Vagina (tissue), 2 donors: Measurements from ENCODE around the gene PLAC9. TPM values are rescaled to one million over a fixed set of nuclear protein-coding genes. Genes with fewer than 3 reads are reported as not detected.
"Not testable (repeated sequence)": the region's sequence is repeated elsewhere in the genome, so short reads cannot be mapped to it uniquely, and the experiment has no call there.

Experiments used
- DNase-seq, 2 donors: peaks; one replicate each; pipeline ENCODE4 v3.0.0-alpha.2; 2017; ENCODE audit errors: extremely low spot score in 2 of 2
- H3K27ac ChIP-seq: fragments of 200-600 bp; sonication (generic); one replicate; pipeline ENCODE4 v1.5.1; 2019
- H3K27me3 ChIP-seq: fragments of 200-600 bp; sonication (generic); one replicate; pipeline ENCODE4 v1.5.1; 2019
- H3K36me3 ChIP-seq, 2 donors: fragments of 200-600 bp; sonication (generic); one replicate each; pipeline ENCODE4 v1.5.1; 2017 to 2019
- H3K4me1 ChIP-seq: fragments of 200-600 bp; sonication (generic); one replicate; pipeline ENCODE4 v1.5.1; 2019
- H3K4me3 ChIP-seq, 2 donors: fragments of 200-600 bp; sonication (generic); 1 replicate in 1 of 2; 2 replicates in 1 of 2; pipeline ENCODE4 v1.5.1; 2016 to 2019
- H3K9me3 ChIP-seq: fragments of 200-600 bp; sonication (generic); one replicate; pipeline ENCODE4 v1.5.1; 2019
- CTCF ChIP-seq, 3 experiments: fragments of 450-650 bp in 2 of 3; fragments of 200-600 bp in 1 of 3; sonication (generic) in 1 of 3; IDR thresholded peaks; one replicate each; pipeline ENCODE4 v1.5.1; 2017 to 2019; ENCODE audit warnings: antibody characterized with exemption in 3 of 3, mild to moderate bottlenecking in 2 of 3, moderate library complexity in 2 of 3
- POLR2A ChIP-seq, 2 donors: fragments of 450-650 bp; IDR thresholded peaks; one replicate each; pipeline ENCODE4 v1.6.1; 2017; ENCODE audit warnings: antibody characterized with exemption in 2 of 2, mild to moderate bottlenecking in 2 of 2, moderate library complexity in 2 of 2
- POLR2AphosphoS5 ChIP-seq, 2 donors: sonication (generic); formaldehyde crosslinking; IDR thresholded peaks; one replicate each; pipeline ENCODE4 v1.9.0; 2017; ENCODE audit warnings: antibody characterized with exemption in 2 of 2, mild to moderate bottlenecking in 2 of 2, low read depth in 1 of 2; ENCODE audit not compliant: insufficient read depth in 1 of 2
- intact Hi-C: fragments of 100-400 bp; cut with DNase I; formaldehyde crosslinking; loops from one replicate; pipeline ENCODE4 v1.15.1; 2023
- total RNA-seq: library from RNA; depleted of rRNA; stranded (reverse); fragments of >200 nt; gene quantifications from one replicate; pipeline ENCODE4 v1.2.3, GENCODE V29; 2016

The PLAC9 gene
- total RNA-seq, 1 donor from 2014 or later, result 61.4 TPM

GRCh38 chr10:80144696-80145131, 12.2 kb downstream of the PLAC9 start:
- Histone ChIP-seq H3K4me1 (peaks cover 18% of the 10 kb centered on the region), H3K27me3 (no peaks in the 10 kb centered on the region), H3K36me3 (no peaks in the 10 kb centered on the region), H3K4me3 (no peak overlapping the region), H3K27ac (peak overlapping the region; percentile 82), H3K9me3 (no peaks in the 10 kb centered on the region)
- intact Hi-C loops, result loop anchor here (5.0 kb wide), 2 partner anchors 58 to 78 kb away; no protein-coding TSS in a partner anchor
- TF ChIP-seq POLR2AphosphoS5 (IDR thresholded peaks at IDR 0.05; ENCODE audit: insufficient read depth in 1 of 2, low read depth in 1 of 2) (no peak), POLR2A (IDR thresholded peaks at IDR 0.05) (no peak), CTCF (IDR thresholded peaks at IDR 0.05) (no peak)
- DNase-seq, result peak in 1 of 2 donors; percentile 74

- intact Hi-C loops, H3K4me3 ChIP-seq, DNase-seq, H3K9me3 ChIP-seq, H3K36me3 ChIP-seq, H3K27me3 ChIP-seq: not testable (repeated sequence)
- Histone ChIP-seq H3K27ac (peak overlapping the region; percentile 82), H3K4me1 (peaks cover 18% of the 10 kb centered on the region)
Measured at GRCh38 chr10:80145406-80146308, 13.1 kb downstream of the PLAC9 start.

- Histone ChIP-seq H3K9me3 (no peaks in the 10 kb centered on the region), H3K27ac (no peak overlapping the region), H3K36me3 (peaks cover 0 to 1% of the 10 kb centered on the region in 2 donors), H3K4me1 (peaks cover 18% of the 10 kb centered on the region), H3K4me3 (no peak overlapping the region), H3K27me3 (no peaks in the 10 kb centered on the region)
- TF ChIP-seq CTCF (IDR thresholded peaks at IDR 0.05) (no peak), POLR2A (IDR thresholded peaks at IDR 0.05) (no peak), POLR2AphosphoS5 (IDR thresholded peaks at IDR 0.05; ENCODE audit: insufficient read depth in 1 of 2, low read depth in 1 of 2) (no peak)
- DNase-seq, result no peak
- intact Hi-C loops, result no loop called here
Measured at GRCh38 chr10:80146918-80147317, 14.4 kb downstream of the PLAC9 start.

GRCh38 chr10:80148166-80148805, 15.8 kb downstream of the PLAC9 start:
- Histone ChIP-seq H3K27me3 (no peaks in the 10 kb centered on the region), H3K4me3 (no peak overlapping the region), H3K9me3 (no peaks in the 10 kb centered on the region), H3K36me3 (peaks cover 0 to 13% of the 10 kb centered on the region in 2 donors), H3K4me1 (peaks cover 18% of the 10 kb centered on the region), H3K27ac (peak overlapping the region; percentile 3)
- TF ChIP-seq CTCF (IDR thresholded peaks at IDR 0.05) (no peak), POLR2AphosphoS5 (IDR thresholded peaks at IDR 0.05; ENCODE audit: insufficient read depth in 1 of 2, low read depth in 1 of 2) (peak in 1 of 2 donors; percentile 18)
- intact Hi-C loops, result no loop called here
- no peak for DNase-seq

GRCh38 chr10:80149123-80149522, 16.6 kb downstream of the PLAC9 start:
- no peak for TF ChIP-seq POLR2AphosphoS5 (IDR thresholded peaks at IDR 0.05; ENCODE audit: insufficient read depth in 1 of 2, low read depth in 1 of 2)
- no peak for TF ChIP-seq CTCF (IDR thresholded peaks at IDR 0.05)
- no peak for TF ChIP-seq POLR2A (IDR thresholded peaks at IDR 0.05)
- DNase-seq, result no peak
- H3K9me3 ChIP-seq, result no peaks in the 10 kb centered on the region
- H3K4me1 ChIP-seq, result peaks cover 13% of the 10 kb centered on the region
- H3K36me3 ChIP-seq, result peaks cover 0 to 13% of the 10 kb centered on the region in 2 donors
- H3K4me3 ChIP-seq, result no peak overlapping the region
- no peak overlapping the region for H3K27ac ChIP-seq
- intact Hi-C loops, result no loop called here
- no peaks in the 10 kb centered on the region for H3K27me3 ChIP-seq
